DOHH2 (cell line): ENCODE results near the gene OTP.

Experiments
- H3F3A ChIP-seq: fragments of 200-600 bp; sonication (generic), shearing (Covaris generic); 2 replicates; pipeline ENCODE4 v1.6.0; 2016; ENCODE audit warnings: antibody characterized with exemption, mild to moderate bottlenecking; ENCODE audit not compliant: control insufficient read depth, insufficient read depth
- H3K27ac ChIP-seq: fragments of 200-600 bp; sonication (generic); 2 replicates; pipeline ENCODE4 v1.5.1; 2014; ENCODE audit warnings: low read depth, mild to moderate bottlenecking, low read length, moderate library complexity
- H3K27me3 ChIP-seq: fragments of 200-600 bp; sonication (generic); 2 replicates; pipeline ENCODE4 v1.6.1; 2014; ENCODE audit warnings: mild to moderate bottlenecking, low read length, mixed read lengths; ENCODE audit not compliant: control insufficient read depth
- H3K36me3 ChIP-seq: fragments of 200-600 bp; sonication (generic); 2 replicates; pipeline ENCODE4 v1.6.1; 2014; ENCODE audit warnings: mild to moderate bottlenecking, low read length, moderate library complexity, mixed read lengths; ENCODE audit not compliant: control insufficient read depth
- H3K4me1 ChIP-seq: fragments of 200-600 bp; sonication (generic); 2 replicates; pipeline ENCODE4 v1.6.1; 2014; ENCODE audit warnings: mild to moderate bottlenecking, low read length, mixed read lengths; ENCODE audit not compliant: control insufficient read depth
- H3K4me2 ChIP-seq: fragments of 200-600 bp; sonication (generic); 2 replicates; pipeline ENCODE4 v1.6.0; 2014; ENCODE audit warnings: mild to moderate bottlenecking, low read length, moderate library complexity
- H3K4me3 ChIP-seq: fragments of 200-600 bp; sonication (generic); 2 replicates; pipeline ENCODE4 v1.5.1; 2014; ENCODE audit warnings: mild to moderate bottlenecking, low read length, mixed read lengths
- H3K79me2 ChIP-seq: fragments of 200-600 bp; sonication (generic); 2 replicates; pipeline ENCODE4 v1.6.1; 2014; ENCODE audit warnings: mild to moderate bottlenecking, low read length, mixed read lengths; ENCODE audit not compliant: control insufficient read depth
- H3K9me2 ChIP-seq: fragments of 200-600 bp; sonication (generic); replicated peaks from 2 replicates; pipeline ENCODE4 v1.6.1; 2014; ENCODE audit warnings: mild to moderate bottlenecking, low read length, mixed read lengths; ENCODE audit not compliant: control insufficient read depth
- H3K9me3 ChIP-seq: fragments of 200-600 bp; sonication (generic); 2 replicates; pipeline ENCODE4 v1.6.1; 2014; ENCODE audit warnings: antibody characterized with exemption, low read length, mixed read lengths; ENCODE audit not compliant: control insufficient read depth, insufficient read depth
- H4K20me1 ChIP-seq: fragments of 200-600 bp; sonication (generic); 2 replicates; pipeline ENCODE4 v1.6.0; 2014; ENCODE audit warnings: low read depth, mild to moderate bottlenecking, antibody characterized with exemption, low read length, moderate library complexity; ENCODE audit not compliant: control insufficient read depth, insufficient read depth
- CTCF ChIP-seq: fragments of 200-600 bp; sonication (generic); IDR thresholded peaks from one replicate; pipeline ENCODE4 v1.5.1; 2014; ENCODE audit warnings: antibody characterized with exemption, mild to moderate bottlenecking, low read depth, low read length; ENCODE audit not compliant: poor library complexity, severe bottlenecking
- EZH2phosphoT487 ChIP-seq: fragments of 200-600 bp; sonication (generic); IDR thresholded peaks from 2 replicates; pipeline ENCODE4 v1.6.1; 2017; ENCODE audit warnings: borderline replicate concordance, mild to moderate bottlenecking, antibody characterized with exemption, low read length, moderate library complexity, mixed read lengths

Gene OTP

DNA sequence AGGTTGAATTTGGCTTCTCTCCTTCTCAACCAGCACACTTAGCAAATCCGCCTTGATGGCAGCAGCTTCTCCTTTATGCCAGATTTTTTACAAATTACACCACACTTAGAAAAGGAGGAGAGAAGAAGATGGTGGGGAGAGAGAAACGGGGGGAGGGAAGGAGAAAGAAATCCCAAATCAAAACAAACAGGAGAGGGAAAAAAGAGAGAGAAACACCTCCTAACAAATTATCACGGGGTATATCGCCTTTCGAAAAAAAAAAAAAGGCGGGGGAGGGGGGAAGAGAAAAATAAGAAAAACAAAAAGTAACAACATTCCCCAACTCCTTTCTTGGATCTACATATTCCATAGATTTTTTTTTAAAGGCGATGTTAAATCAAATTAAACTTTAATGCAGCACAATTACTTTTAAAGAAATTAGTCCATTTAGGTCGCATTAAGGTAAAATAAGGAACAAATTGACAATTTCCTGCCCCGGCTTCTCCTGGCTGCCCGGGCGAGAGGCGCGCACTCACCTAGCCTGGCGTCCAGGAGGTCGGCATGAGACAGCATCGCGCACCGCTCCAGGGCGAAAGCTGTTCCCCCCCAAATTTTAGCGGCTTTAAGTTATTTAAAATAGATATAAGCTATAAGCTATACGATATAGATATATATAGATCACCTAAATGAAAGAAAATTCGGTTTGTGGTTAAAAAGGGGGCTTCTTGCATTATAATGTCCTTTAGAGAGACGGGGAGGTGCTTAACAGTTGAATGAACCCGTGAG is at the start of gene OTP:
OTP (minus strand) TSS at position 716 of the 765 bp plus-strand sequence; CDS start at position 552, 164 bp downstream.
- Histone ChIP-seq H3F3A (no peaks in the 10 kb centered on the region), H3K4me1 (no peaks in the 10 kb centered on the region), H3K9me3 (no peaks in the 10 kb centered on the region), H3K36me3 (no peaks in the 10 kb centered on the region), H4K20me1 (no peaks in the 10 kb centered on the region), H3K4me3 (no peak within 1 kb of the TSS), H3K9me2 (no peaks in the 10 kb centered on the region), H3K4me2 (no peak within 1 kb of the TSS), H3K27me3 (peaks cover 62% of the 10 kb centered on the region), H3K79me2 (no peaks in the 10 kb centered on the region), H3K27ac (no peak within 1 kb of the TSS)
- TF ChIP-seq EZH2phosphoT487 (no peak), CTCF (no peak)

- no peaks in the 10 kb centered on the region for H3K79me2 ChIP-seq
- TF ChIP-seq CTCF (no peak), EZH2phosphoT487 (no peak)
- H3K4me2 ChIP-seq, result no peak overlapping the region
Measured at GRCh38 chr5:77683171-77683732, 44.7 kb upstream of the OTP start.

DNA sequence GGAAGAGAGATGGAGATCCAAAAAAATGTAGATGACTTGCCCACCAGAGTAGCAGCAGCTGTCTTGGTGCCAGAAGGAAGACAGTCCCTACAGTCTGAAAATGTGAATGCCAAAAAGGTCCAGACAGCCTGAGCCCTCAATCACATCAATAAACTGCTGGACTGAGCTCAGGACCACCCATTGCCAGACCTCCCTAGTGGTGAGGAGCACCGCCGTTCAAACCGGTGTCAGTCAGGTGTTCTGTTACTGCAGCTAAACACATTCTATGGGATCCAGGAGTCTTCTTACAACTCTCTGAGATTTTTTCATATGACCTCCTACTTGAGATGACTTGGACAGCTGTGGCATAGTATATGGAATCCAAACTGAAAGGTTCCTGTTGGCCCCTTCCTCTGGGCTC is 32.0 kb upstream of the OTP start:
- no peaks in the 10 kb centered on the region for H3F3A ChIP-seq
- no peak for TF ChIP-seq EZH2phosphoT487
- TF ChIP-seq CTCF, result no peak
- H3K36me3 ChIP-seq, result no peaks in the 10 kb centered on the region
- no peaks in the 10 kb centered on the region for H3K4me1 ChIP-seq
- H4K20me1 ChIP-seq, result no peaks in the 10 kb centered on the region
- H3K9me3 ChIP-seq, result peaks cover 4% of the 10 kb centered on the region; the same call in 1 of the 2 replicates
- H3K79me2 ChIP-seq, result no peaks in the 10 kb centered on the region
- H3K27me3 ChIP-seq, result 0 out of 2 replicates have a peak, but pooled peaks cover 3% of the 10 kb centered on the region
- H3K27ac ChIP-seq, result no peak overlapping the region
- H3K4me3 ChIP-seq, result no peak overlapping the region
- H3K9me2 ChIP-seq, result no peaks in the 10 kb centered on the region; the same call in 1 of the 2 replicates
- H3K4me2 ChIP-seq, result no peak overlapping the region

More at GRCh38 chr5:77683171-77683732, 44.7 kb upstream of the OTP start:
- Histone ChIP-seq H3K36me3 (peaks cover 1% of the 10 kb centered on the region), H3K27me3 (no peaks in the 10 kb centered on the region), H3K9me2 (no peaks in the 10 kb centered on the region), H3K4me3 (no peak overlapping the region), H4K20me1 (no peaks in the 10 kb centered on the region), H3K27ac (no peak overlapping the region), H3K9me3 (no peaks in the 10 kb centered on the region), H3F3A (peaks cover 7% of the 10 kb centered on the region; the same call in 1 of the 2 replicates), H3K4me1 (no peaks in the 10 kb centered on the region)
